SU-DHL-6 (cell line): ENCODE measurements around the gene FAM53A.

Experiments
- H2AFZ ChIP-seq: fragments of 200-600 bp; sonication (generic); 2 replicates; pipeline ENCODE4 v1.6.1; 2014; ENCODE audit warnings: low read depth, mild to moderate bottlenecking, moderate library complexity, mixed read lengths, antibody characterized with exemption, low read length; ENCODE audit not compliant: severe bottlenecking
- H3F3A ChIP-seq: fragments of 200-600 bp; shearing (Covaris generic); 2 replicates; pipeline ENCODE4 v1.6.0; 2016; ENCODE audit warnings: antibody characterized with exemption, mild to moderate bottlenecking; ENCODE audit not compliant: insufficient read depth
- H3K27ac ChIP-seq: fragments of 200-600 bp; sonication (generic); 2 replicates; pipeline ENCODE4 v1.5.1; 2016; ENCODE audit warnings: low read depth, mild to moderate bottlenecking, low read length, moderate library complexity, mixed read lengths
- H3K27me3 ChIP-seq: fragments of 200-600 bp; sonication (generic), shearing (Covaris generic); 2 replicates; pipeline ENCODE4 v1.6.0; 2014; ENCODE audit warnings: mild to moderate bottlenecking, low read length
- H3K36me3 ChIP-seq: fragments of 200-600 bp; sonication (generic); 2 replicates; pipeline ENCODE4 v1.6.1; 2014; ENCODE audit warnings: mild to moderate bottlenecking, low read length, mixed read lengths
- H3K4me2 ChIP-seq: fragments of 300-600, 200-600 bp; shearing (Covaris generic), sonication (generic); 2 replicates; pipeline ENCODE4 v1.6.0; 2014; ENCODE audit warnings: low read length, low read depth, mild to moderate bottlenecking; ENCODE audit not compliant: poor library complexity, severe bottlenecking
- H3K4me3 ChIP-seq: fragments of 200-600 bp; sonication (generic); 2 replicates; pipeline ENCODE4 v1.5.1; 2014; ENCODE audit warnings: antibody characterized with exemption, low read length, mild to moderate bottlenecking, mixed read lengths; ENCODE audit not compliant: insufficient read depth, poor library complexity, severe bottlenecking
- H3K79me2 ChIP-seq: fragments of 200-600 bp; sonication (generic); 2 replicates; pipeline ENCODE4 v1.6.1; 2014; ENCODE audit warnings: mild to moderate bottlenecking, low read length, moderate library complexity; ENCODE audit not compliant: insufficient read depth
- H3K9ac ChIP-seq: fragments of 200-600 bp; sonication (generic); 2 replicates; pipeline ENCODE4 v1.7.0; 2014; ENCODE audit warnings: mild to moderate bottlenecking, low read length
- H3K9me2 ChIP-seq: fragments of 200-600 bp; sonication (generic); replicated peaks from 2 replicates; pipeline ENCODE4 v1.6.1; 2014; ENCODE audit warnings: low read length; ENCODE audit not compliant: insufficient read depth
- H3K9me3 ChIP-seq: fragments of 200-600 bp; sonication (generic); 2 replicates; pipeline ENCODE4 v1.6.1; 2014; ENCODE audit warnings: low read length, mixed read lengths; ENCODE audit not compliant: insufficient read depth
- H4K20me1 ChIP-seq: fragments of 200-600 bp; sonication (generic); 2 replicates; pipeline ENCODE4 v1.6.1; 2014; ENCODE audit warnings: low read depth, mild to moderate bottlenecking, antibody characterized with exemption, low read length, moderate library complexity, mixed read lengths
- EZH2phosphoT487 ChIP-seq: fragments of 200-600 bp; sonication (generic), shearing (Covaris generic); conservative IDR thresholded peaks from 2 replicates; pipeline ENCODE4 v1.6.1; 2018; ENCODE audit warnings: mild to moderate bottlenecking, antibody characterized with exemption, low read length, moderate library complexity, mixed read lengths
- TF ChIP-seq, protein P1 (sequence below): fragments of 200-600 bp; sonication (generic); IDR thresholded peaks from one replicate; pipeline ENCODE4 v1.5.1; 2017; ENCODE audit warnings: antibody characterized with exemption, mild to moderate bottlenecking, low read length, moderate library complexity; ENCODE audit not compliant: insufficient read depth, poor library complexity, severe bottlenecking

Gene FAM53A

DNA sequence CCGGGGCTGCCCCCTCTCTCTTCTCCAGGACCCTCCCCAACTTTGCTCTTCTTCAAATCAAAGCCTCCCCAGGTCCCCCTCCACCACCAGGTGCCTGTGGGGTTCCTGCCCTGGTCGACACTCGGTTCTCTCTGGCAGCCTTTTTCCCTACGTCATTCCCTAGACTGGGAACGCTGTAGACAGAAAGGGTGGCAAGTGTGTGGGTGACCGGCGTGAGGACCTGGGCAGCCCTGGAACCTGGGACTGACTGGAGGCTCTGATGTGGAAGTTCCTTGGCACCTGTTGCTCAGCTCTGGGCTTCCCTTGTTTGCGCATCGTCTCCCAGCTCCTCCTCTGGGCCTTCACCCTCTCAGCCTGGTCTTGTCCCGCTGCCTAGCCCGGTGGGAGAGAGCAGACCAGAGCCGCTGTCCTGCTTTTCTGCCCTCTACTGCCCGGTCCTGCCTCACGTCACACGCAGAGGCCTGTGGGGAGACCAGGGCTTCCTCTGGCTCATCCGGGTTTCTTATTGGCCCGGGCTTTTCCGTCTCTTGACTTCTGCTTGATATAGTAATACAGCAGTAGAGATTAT lies 38.5 kb upstream of the FAM53A start:
- H3K27ac ChIP-seq: peak overlapping the region; percentile 93
- H4K20me1 ChIP-seq: peaks cover 3% of the 10 kb centered on the region; the same call in 1 of the 2 replicates
- H3K79me2 ChIP-seq: peaks cover 53% of the 10 kb centered on the region

DNA sequence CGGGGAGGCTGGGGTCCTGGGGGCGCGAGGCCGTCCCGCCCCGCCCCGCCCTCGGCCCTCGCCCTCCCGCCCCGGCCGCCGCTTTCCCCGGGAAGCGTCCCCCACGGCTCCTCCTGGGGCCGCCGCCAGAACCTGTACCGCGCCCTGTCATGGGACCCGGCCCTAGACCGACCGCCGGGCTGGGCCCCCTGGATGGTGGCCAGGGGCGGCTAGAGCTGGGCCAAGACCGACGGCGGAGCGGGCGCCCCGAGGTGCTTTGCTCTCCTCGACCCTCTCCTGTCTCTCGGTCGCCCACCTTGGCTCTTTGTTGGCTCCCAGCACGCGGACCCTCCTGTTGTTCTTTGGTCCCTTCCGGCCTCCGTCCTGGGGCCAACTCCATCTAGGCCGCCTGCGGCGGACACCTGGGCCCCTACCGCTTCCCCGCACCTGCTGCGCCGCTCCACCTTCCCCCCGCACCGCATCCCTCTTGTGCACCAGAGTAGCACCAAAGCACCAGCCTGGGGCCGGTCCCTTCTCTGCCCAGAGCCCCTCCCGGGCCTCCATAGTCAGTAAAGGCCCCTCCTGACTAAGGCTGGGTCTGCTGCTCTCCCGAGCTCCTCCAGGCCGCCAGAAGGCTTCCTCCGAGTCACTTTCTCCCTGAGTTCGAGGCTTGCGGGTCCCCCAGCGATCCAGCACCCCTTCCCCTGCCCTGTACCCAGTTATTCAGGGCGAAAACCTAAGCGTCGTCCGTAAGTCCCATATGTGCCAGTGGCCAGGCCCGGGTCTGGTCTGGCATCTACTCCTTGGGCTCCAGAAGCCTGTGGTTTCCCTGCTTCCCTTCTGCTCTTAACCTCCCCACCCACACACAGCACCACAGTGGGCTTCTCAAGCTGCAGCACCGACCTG lies 37.8 kb upstream of the FAM53A start:
- H3K36me3 ChIP-seq: peaks cover 11% of the 10 kb centered on the region
- peaks cover 46% of the 10 kb centered on the region for H3K79me2 ChIP-seq
- no peak overlapping the region for H2AFZ ChIP-seq
- no peaks in the 10 kb centered on the region for H3K27me3 ChIP-seq
- peak overlapping the region; percentile 87 for H3K4me3 ChIP-seq
- no peaks in the 10 kb centered on the region for H3K9me2 ChIP-seq
- H4K20me1 ChIP-seq: peaks cover 3% of the 10 kb centered on the region; the same call in 1 of the 2 replicates
- peak overlapping the region; percentile 83 for H3K4me2 ChIP-seq
- no peaks in the 10 kb centered on the region for H3K9me3 ChIP-seq
- H3F3A ChIP-seq: peaks cover 34% of the 10 kb centered on the region
- TF ChIP-seq, protein P1, sequence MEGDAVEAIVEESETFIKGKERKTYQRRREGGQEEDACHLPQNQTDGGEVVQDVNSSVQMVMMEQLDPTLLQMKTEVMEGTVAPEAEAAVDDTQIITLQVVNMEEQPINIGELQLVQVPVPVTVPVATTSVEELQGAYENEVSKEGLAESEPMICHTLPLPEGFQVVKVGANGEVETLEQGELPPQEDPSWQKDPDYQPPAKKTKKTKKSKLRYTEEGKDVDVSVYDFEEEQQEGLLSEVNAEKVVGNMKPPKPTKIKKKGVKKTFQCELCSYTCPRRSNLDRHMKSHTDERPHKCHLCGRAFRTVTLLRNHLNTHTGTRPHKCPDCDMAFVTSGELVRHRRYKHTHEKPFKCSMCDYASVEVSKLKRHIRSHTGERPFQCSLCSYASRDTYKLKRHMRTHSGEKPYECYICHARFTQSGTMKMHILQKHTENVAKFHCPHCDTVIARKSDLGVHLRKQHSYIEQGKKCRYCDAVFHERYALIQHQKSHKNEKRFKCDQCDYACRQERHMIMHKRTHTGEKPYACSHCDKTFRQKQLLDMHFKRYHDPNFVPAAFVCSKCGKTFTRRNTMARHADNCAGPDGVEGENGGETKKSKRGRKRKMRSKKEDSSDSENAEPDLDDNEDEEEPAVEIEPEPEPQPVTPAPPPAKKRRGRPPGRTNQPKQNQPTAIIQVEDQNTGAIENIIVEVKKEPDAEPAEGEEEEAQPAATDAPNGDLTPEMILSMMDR: no peak
- TF ChIP-seq EZH2phosphoT487: no peak
- peak overlapping the region; percentile 93 for H3K27ac ChIP-seq
- peak overlapping the region; percentile 97 for H3K9ac ChIP-seq

More for the DNA sequence above, 38.5 kb upstream of the FAM53A start:
- Histone ChIP-seq H3K27me3 (no peaks in the 10 kb centered on the region), H3F3A (peaks cover 34% of the 10 kb centered on the region), H2AFZ (no peak overlapping the region), H3K36me3 (peaks cover 14% of the 10 kb centered on the region), H3K9me2 (no peaks in the 10 kb centered on the region), H3K4me2 (peak overlapping the region; percentile 83), H3K9me3 (no peaks in the 10 kb centered on the region), H3K4me3 (peak overlapping the region; percentile 87), H3K9ac (peak overlapping the region; percentile 97)
- TF ChIP-seq, protein P1: no peak
- TF ChIP-seq EZH2phosphoT487: no peak

DNA sequence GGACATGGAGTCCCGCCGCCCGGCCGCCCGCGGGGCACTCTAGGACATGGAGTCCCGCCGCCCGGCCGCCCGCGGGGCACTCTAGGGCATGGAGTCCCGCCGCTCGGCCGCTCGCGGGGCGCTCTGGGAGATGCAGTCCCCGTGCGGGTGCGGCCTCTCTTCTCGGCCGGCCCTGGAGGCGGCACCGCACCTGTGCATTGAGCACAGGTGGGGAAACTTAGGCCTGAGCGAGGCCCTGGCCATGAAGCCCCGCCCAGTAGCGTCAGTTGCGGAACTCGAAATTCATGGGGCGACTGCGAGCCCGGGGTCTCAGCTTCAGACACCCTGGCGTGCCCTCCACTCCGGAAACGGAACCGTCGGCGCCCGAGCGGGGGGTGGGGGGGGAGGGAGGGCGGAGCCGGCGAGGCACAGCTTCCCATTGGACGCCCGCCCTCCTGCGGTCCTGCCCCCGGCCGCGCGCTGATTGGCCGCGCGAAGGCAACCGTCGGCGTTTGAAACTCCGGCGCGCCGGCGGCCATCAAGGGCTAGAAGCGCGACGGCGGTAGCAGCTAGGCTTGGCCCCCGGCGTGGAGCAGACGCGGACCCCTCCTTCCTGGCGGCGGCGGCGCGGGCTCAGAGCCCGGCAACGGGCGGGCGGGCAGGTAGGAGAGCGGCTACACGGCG lies 37.0 kb upstream of the FAM53A start, which contains the start of the genes TACC3 and TMEM129:
TACC3 (plus strand) TSS at position 519 of the 663 bp plus-strand sequence. CDS start 1,901 bp downstream, outside the sequence.
TMEM129 (minus strand) TSS at position 321 of the 663 bp plus-strand sequence. CDS start 486 bp downstream, outside the sequence.
- peak within 1 kb of the TSS; percentile 83 for H3K4me2 ChIP-seq
- peak within 1 kb of the TSS; percentile 87 for H3K4me3 ChIP-seq
- H3F3A ChIP-seq: peaks cover 38% of the 10 kb centered on the region
- peaks cover 45% of the 10 kb centered on the region for H3K79me2 ChIP-seq
- H3K36me3 ChIP-seq: peaks cover 8% of the 10 kb centered on the region; the same call in 1 of the 2 replicates
- no peak for TF ChIP-seq EZH2phosphoT487
- TF ChIP-seq, protein P1: no peak
- H3K27ac ChIP-seq: peak within 1 kb of the TSS; percentile 93
- H3K27me3 ChIP-seq: no peaks in the 10 kb centered on the region
- H3K9me3 ChIP-seq: no peaks in the 10 kb centered on the region
- no peaks in the 10 kb centered on the region for H3K9me2 ChIP-seq
- no peak within 1 kb of the TSS for H2AFZ ChIP-seq
- H3K9ac ChIP-seq: peak within 1 kb of the TSS; percentile 97
- peaks cover 2% of the 10 kb centered on the region; the same call in 1 of the 2 replicates for H4K20me1 ChIP-seq
